Glomerular visceral epithelial cell (primary cell): Measurements from ENCODE around the gene LIG1.
"Not testable (repeated sequence)": the region's sequence is repeated elsewhere in the genome, so short reads cannot be mapped to it uniquely, and the experiment has no call there.

ENCODE experiments used
- DNase-seq: peaks from one replicate; pipeline ENCODE4 v3.0.0-alpha.2; 2016; ENCODE audit errors: extremely low spot score

Gene LIG1

GRCh38 chr19:48121066-48121465 lies 49.1 kb downstream of the LIG1 start:
- DNase-seq: no peak

- no peak for DNase-seq
Measured at GRCh38 chr19:48120505-48120904, 49.6 kb downstream of the LIG1 start.

GRCh38 chr19:48118131-48118517 lies 52.0 kb downstream of the LIG1 start:
- no peak for DNase-seq

- DNase-seq: no peak
Measured at GRCh38 chr19:48117515-48118130, 52.5 kb downstream of the LIG1 start.

DNA sequence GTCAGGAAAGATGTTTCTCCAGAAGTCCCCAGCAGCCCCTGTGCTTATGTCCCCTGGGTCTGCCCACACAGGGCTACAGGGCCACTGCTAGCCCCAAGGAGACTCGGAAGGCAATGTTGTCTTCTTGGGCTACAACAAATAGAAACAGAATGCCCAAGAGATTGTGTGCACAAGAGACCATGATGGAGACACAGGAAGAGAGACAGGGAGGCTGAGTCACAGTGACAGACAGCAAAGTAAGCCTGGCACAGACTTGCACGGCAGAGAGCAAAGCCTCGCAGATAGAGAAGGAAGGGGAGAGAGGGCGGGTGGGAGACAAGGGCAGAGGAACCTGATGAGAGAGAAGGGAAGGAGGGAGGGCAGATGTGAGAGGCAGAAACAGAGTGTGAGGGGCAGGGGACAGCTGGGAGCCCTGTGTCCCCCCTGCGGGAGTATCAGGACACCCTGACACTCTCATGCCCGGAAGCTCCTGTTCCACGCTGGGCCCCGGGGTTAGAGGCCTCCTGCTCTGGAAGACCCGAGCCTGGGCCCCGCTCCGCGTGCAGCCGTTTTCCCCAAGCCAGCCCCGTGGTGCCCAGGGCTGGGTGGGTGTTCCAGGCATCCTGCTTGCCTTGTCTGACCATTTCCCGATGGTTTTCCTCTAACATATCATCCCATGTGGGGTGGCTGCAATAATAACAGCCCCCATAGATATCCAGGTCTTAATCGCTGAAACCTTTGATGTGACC lies 56.8 kb downstream of the LIG1 start:
- no peak for DNase-seq

DNA sequence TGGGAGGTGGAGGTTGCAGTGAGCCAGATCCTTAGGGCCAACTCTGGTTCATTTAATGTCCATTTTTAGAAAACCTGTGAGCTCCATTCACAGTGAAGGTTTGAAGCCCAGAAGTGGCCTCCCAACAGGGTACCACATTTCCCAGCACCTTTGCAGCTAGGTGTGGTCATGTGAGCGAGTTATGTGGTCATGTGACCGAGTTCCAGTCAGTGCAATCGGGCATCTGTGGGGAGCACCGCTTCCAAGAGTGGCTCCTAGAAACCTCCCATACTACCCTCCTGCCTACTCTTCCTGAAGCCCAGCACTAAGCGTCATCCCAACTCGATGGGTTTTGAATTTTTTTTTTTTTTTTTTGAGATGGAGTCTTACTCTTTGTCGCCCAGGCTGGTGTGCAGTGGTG lies 58.9 kb downstream of the LIG1 start:
- DNase-seq: no peak

GRCh38 chr19:48110350-48110966 lies 59.7 kb downstream of the LIG1 start, which contains the start of gene PLA2G4C:
TSS of gene PLA2G4C (minus strand) at chr19:48110817. CDS start at chr19:48106529, 4,288 bp downstream.
- peak; percentile 93 for DNase-seq

- no peak for DNase-seq
Measured at GRCh38 chr19:48108997-48109782, 61.0 kb downstream of the LIG1 start.

DNA sequence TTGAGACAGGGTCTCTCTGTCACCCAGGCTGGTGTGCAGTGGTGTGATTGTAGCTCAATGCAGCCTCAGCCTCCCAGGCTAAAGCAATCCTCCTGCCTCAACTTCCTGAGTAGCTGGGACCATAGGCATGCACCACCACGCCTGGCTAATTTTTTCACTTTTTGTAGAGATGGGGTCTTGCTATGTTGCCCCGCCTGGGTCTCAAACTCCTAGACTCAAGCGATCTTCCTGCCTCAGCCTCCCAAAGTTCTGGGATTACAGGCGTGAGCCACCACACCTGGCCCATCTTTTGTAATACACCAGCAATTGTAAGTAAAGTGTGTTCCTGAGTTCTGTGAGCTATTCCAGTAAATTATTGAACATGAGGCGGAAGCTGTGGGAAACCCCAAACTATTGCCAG lies 66.2 kb downstream of the LIG1 start:
- no peak for DNase-seq

- DNase-seq: peak; percentile 25
Measured at GRCh38 chr19:48102870-48103751, 67.0 kb downstream of the LIG1 start.

DNA sequence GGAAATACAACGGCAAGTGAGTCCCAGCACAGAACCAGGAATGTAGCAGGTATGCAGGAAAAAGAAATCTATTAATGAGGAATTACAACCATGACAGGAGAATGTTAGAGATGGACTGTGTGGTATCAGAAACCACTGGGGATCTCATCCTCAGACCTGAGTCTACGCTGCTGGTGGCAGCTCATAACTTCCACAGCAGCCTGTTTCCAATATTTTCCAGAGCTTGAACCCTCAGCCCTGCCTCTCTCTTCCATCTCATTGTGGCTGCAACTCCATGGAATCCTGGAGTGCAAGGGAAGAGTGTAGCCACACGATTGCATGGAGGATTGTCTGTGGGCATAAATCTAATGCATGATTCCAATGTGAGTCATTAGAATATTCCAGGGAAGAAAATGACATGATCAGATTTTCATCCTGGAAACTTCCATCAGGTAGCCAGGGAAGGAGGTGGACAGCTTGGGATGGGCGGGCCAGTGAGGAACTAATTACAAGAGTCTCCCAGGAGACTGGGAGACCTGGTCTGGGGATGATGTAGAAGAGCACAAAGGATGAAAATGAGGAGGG lies 74.5 kb downstream of the LIG1 start:
- DNase-seq: no peak

DNA sequence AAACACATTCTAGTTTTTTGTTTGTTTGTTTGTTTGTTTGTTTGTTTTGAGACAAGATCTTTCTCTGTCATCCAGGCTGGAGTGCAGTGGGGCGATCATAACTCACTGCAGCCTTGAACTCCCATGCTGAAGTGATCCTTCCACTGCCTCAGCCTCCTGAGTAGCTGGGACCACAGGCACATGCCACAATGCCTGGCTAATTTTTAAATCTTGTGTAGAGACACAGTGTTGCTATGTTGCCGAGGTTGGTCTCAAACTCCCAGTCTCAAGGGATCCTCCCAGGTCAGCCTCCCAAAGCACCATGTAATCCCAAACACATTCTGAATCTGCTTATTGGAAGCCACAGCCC lies 75.3 kb downstream of the LIG1 start:
- no peak for DNase-seq

DNA sequence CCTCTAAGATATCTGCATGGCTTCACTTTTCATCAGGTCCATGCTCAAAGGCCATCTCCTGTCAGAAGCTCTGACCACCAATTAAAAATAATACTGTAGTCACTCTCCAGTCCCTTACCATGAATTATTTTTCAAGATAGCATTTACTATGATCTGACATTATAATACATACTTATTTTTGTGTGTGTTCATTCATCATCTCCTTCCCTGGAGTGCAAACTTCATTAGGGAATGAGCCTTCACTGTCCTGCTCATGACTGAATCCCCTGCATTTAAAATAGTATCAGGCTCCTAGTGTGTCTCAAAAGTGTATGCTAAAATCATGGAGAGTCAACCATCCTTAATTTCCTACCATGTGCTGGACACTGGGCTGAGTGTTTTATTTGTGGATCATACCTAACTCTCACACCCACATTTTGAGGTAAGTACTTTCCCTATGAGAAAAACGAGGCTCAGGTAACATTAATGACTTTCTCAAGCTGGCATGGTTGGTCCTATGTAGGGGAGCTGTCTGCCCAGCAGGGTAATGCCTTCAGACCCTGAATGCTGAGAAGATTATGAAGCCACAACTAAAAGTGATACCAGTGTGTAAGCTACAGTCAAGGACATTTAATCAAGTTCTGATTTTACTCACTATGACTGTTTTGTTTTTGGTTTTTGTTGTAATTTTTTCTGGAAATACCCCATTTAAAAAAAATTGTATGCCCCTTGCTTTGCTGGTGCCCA lies 75.9 kb downstream of the LIG1 start:
- no peak for DNase-seq

DNA sequence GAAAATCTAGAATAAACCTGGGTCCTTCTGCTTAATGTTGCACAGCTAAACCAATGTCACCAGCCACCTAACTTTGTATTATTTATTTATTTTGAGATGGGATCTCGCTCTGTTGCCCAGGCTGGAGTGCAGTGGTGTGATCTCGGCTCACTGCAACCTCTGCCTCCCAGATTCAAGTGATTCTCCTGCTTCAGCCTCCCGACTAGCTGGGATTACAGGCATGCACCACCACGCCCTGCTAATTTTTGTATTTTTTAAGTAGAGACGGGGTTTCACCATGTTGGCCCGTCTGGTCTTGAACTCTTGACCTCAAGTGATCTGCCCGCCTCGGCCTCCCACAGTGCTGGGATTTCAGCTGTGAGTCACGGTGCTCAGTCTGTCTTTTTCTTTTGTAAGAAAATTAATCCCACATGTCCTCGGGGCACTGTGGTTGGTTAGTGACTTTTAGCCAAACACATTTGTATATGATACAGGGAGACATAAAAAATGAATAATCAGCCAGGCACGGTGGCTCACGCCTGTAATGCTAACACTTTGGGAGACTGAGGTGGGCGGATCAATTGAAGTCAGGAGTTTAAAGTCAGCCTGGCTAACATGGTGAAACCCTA lies 78.9 kb downstream of the LIG1 start:
- not testable (repeated sequence) for DNase-seq

GRCh38 chr19:48090281-48090802 lies 79.8 kb downstream of the LIG1 start:
- no peak for DNase-seq

GRCh38 chr19:48088991-48089390 lies 81.2 kb downstream of the LIG1 start:
- DNase-seq: not testable (repeated sequence)

- DNase-seq: no peak
Measured at GRCh38 chr19:48085904-48086864, 84.0 kb downstream of the LIG1 start.

- no peak for DNase-seq
Measured at GRCh38 chr19:48085076-48085475, 85.1 kb downstream of the LIG1 start.

DNA sequence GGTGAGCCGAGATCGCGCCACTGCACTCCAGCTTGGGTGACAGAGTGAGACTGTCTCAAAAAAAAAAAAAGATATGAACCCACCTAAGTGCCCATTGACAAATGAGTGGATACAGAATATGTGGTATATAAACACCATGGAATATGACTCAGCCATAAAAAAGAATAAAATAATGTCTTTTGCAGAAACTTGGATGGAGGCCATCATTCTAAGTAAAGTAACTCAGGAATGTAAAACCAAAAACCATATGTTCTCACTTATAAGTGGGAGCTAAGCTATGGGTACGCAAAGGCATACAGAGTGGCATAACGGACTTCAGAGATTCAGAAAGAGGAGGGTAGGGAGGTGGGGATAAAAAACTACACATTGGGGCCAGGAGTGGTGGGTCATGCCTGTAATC lies 89.0 kb downstream of the LIG1 start:
- DNase-seq: no peak
